ENCODE measurements around the gene INPP5D.

DNA sequence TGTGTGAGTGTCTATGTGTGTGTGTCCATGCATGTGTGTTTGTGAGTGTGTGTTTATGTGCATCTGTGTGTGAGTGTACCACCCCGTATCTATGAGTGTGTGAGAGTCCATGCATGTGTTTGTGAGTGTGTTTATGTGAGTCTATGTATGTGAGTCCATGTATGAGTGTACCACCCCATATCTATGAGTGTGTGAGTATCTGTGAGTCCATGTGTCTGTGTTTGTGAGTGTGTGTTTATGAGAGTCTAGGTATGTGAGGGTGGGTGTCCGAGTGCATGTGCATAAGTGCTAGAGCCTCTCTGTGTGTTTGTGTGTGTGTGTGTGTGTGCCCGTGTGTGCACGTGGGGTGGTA lies 105.4 kb downstream of the INPP5D start:
- TF ChIP-seq, protein P1, sequence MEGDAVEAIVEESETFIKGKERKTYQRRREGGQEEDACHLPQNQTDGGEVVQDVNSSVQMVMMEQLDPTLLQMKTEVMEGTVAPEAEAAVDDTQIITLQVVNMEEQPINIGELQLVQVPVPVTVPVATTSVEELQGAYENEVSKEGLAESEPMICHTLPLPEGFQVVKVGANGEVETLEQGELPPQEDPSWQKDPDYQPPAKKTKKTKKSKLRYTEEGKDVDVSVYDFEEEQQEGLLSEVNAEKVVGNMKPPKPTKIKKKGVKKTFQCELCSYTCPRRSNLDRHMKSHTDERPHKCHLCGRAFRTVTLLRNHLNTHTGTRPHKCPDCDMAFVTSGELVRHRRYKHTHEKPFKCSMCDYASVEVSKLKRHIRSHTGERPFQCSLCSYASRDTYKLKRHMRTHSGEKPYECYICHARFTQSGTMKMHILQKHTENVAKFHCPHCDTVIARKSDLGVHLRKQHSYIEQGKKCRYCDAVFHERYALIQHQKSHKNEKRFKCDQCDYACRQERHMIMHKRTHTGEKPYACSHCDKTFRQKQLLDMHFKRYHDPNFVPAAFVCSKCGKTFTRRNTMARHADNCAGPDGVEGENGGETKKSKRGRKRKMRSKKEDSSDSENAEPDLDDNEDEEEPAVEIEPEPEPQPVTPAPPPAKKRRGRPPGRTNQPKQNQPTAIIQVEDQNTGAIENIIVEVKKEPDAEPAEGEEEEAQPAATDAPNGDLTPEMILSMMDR (IDR thresholded peaks at IDR 0.05; ENCODE audit: borderline replicate concordance, extremely low read depth, low read length, poor library complexity, severe bottlenecking) = no peak
- no peak for TF ChIP-seq EZH2 (IDR thresholded peaks at IDR 0.05; ENCODE audit: borderline replicate concordance, low read depth, low read length, severe bottlenecking)
